ENCODE results near the gene FUT3.

The FUT3 gene

GRCh38 chr19:5821521-5822180 is 29.6 kb downstream of the FUT3 start:
- Histone ChIP-seq H3K4me3 (ENCODE audit: low read length, poor library complexity, severe bottlenecking) (no peak overlapping the region), H2AFZ (ENCODE audit: low read length) (no peak overlapping the region), H3F3A (ENCODE audit: low read depth) (no peaks in the 10 kb centered on the region), H3K27me3 (ENCODE audit: insufficient read depth, low read length, poor library complexity, severe bottlenecking) (no peaks in the 10 kb centered on the region), H4K20me1 (ENCODE audit: insufficient read depth, low read length, poor library complexity, severe bottlenecking) (no peaks in the 10 kb centered on the region), H3K79me2 (ENCODE audit: insufficient read depth, low read length) (no peaks in the 10 kb centered on the region), H3K9me2 (replicated peaks; ENCODE audit: low read depth, low read length) (no peaks in the 10 kb centered on the region), H3K4me1 (ENCODE audit: insufficient read depth, low read length, poor library complexity, severe bottlenecking) (peaks cover 5% of the 10 kb centered on the region), H3K9ac (ENCODE audit: low read depth, low read length, poor library complexity, severe bottlenecking) (no peak overlapping the region), H3K9me3 (ENCODE audit: insufficient read depth, low read depth, low read length) (no peaks in the 10 kb centered on the region), H3K4me2 (ENCODE audit: low read depth, low read length, poor library complexity, severe bottlenecking) (no peak overlapping the region), H3K36me3 (ENCODE audit: insufficient read depth, low read length) (no peaks in the 10 kb centered on the region)
- TF ChIP-seq CTCF (conservative IDR thresholded peaks at IDR 0.05; ENCODE audit: low read length) (no peak), EZH2phosphoT487 (IDR thresholded peaks at IDR 0.05; ENCODE audit: borderline replicate concordance) (no peak)

GRCh38 chr19:5820785-5821184 is 30.5 kb downstream of the FUT3 start:
- H3K9me3 ChIP-seq (ENCODE audit: insufficient read depth, low read depth, low read length), result no peaks in the 10 kb centered on the region
- no peak overlapping the region for H3K4me3 ChIP-seq (ENCODE audit: low read length, poor library complexity, severe bottlenecking)
- H2AFZ ChIP-seq (ENCODE audit: low read length), result no peak overlapping the region
- H3K9ac ChIP-seq (ENCODE audit: low read depth, low read length, poor library complexity, severe bottlenecking), result no peak overlapping the region
- no peaks in the 10 kb centered on the region for H4K20me1 ChIP-seq (ENCODE audit: insufficient read depth, low read length, poor library complexity, severe bottlenecking)
- H3K4me1 ChIP-seq (ENCODE audit: insufficient read depth, low read length, poor library complexity, severe bottlenecking), result no peaks in the 10 kb centered on the region
- H3K79me2 ChIP-seq (ENCODE audit: insufficient read depth, low read length), result no peaks in the 10 kb centered on the region
- no peaks in the 10 kb centered on the region for H3F3A ChIP-seq (ENCODE audit: low read depth)
- no peak overlapping the region for H3K4me2 ChIP-seq (ENCODE audit: low read depth, low read length, poor library complexity, severe bottlenecking)
- TF ChIP-seq EZH2phosphoT487 (IDR thresholded peaks at IDR 0.05; ENCODE audit: borderline replicate concordance), result no peak
- no peak for TF ChIP-seq CTCF (conservative IDR thresholded peaks at IDR 0.05; ENCODE audit: low read length)
- H3K9me2 ChIP-seq (replicated peaks; ENCODE audit: low read depth, low read length), result no peaks in the 10 kb centered on the region
- no peaks in the 10 kb centered on the region for H3K27me3 ChIP-seq (ENCODE audit: insufficient read depth, low read length, poor library complexity, severe bottlenecking)
- no peaks in the 10 kb centered on the region for H3K36me3 ChIP-seq (ENCODE audit: insufficient read depth, low read length)

- no peak overlapping the region for H3K4me3 ChIP-seq (ENCODE audit: low read length, poor library complexity, severe bottlenecking)
- no peak overlapping the region for H3K9ac ChIP-seq (ENCODE audit: low read depth, low read length, poor library complexity, severe bottlenecking)
- no peaks in the 10 kb centered on the region for H3K4me1 ChIP-seq (ENCODE audit: insufficient read depth, low read length, poor library complexity, severe bottlenecking)
- no peak overlapping the region for H3K4me2 ChIP-seq (ENCODE audit: low read depth, low read length, poor library complexity, severe bottlenecking)
- H3K9me2 ChIP-seq (replicated peaks; ENCODE audit: low read depth, low read length), result no peaks in the 10 kb centered on the region
- no peaks in the 10 kb centered on the region for H3K36me3 ChIP-seq (ENCODE audit: insufficient read depth, low read length)
- no peaks in the 10 kb centered on the region for H3K9me3 ChIP-seq (ENCODE audit: insufficient read depth, low read depth, low read length)
- H3K79me2 ChIP-seq (ENCODE audit: insufficient read depth, low read length), result no peaks in the 10 kb centered on the region
- H3K27me3 ChIP-seq (ENCODE audit: insufficient read depth, low read length, poor library complexity, severe bottlenecking), result no peaks in the 10 kb centered on the region
- no peak overlapping the region for H2AFZ ChIP-seq (ENCODE audit: low read length)
- TF ChIP-seq EZH2phosphoT487 (IDR thresholded peaks at IDR 0.05; ENCODE audit: borderline replicate concordance) (no peak), CTCF (conservative IDR thresholded peaks at IDR 0.05; ENCODE audit: low read length) (no peak)
- H4K20me1 ChIP-seq (ENCODE audit: insufficient read depth, low read length, poor library complexity, severe bottlenecking), result no peaks in the 10 kb centered on the region
- no peaks in the 10 kb centered on the region for H3F3A ChIP-seq (ENCODE audit: low read depth)
Observed at GRCh38 chr19:5818594-5818993, 32.7 kb downstream of the FUT3 start.
